Measurements from ENCODE around the gene SPATA18.

GRCh38 chr4:52058275-52058674 is 7.2 kb downstream of the SPATA18 start:
- TF ChIP-seq, protein P1, sequence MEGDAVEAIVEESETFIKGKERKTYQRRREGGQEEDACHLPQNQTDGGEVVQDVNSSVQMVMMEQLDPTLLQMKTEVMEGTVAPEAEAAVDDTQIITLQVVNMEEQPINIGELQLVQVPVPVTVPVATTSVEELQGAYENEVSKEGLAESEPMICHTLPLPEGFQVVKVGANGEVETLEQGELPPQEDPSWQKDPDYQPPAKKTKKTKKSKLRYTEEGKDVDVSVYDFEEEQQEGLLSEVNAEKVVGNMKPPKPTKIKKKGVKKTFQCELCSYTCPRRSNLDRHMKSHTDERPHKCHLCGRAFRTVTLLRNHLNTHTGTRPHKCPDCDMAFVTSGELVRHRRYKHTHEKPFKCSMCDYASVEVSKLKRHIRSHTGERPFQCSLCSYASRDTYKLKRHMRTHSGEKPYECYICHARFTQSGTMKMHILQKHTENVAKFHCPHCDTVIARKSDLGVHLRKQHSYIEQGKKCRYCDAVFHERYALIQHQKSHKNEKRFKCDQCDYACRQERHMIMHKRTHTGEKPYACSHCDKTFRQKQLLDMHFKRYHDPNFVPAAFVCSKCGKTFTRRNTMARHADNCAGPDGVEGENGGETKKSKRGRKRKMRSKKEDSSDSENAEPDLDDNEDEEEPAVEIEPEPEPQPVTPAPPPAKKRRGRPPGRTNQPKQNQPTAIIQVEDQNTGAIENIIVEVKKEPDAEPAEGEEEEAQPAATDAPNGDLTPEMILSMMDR (conservative IDR thresholded peaks at IDR 0.05; ENCODE audit: low read length), result no peak
- no peak for TF ChIP-seq EZH2phosphoT487 (IDR thresholded peaks at IDR 0.05; ENCODE audit: borderline replicate concordance)
